ENCODE data around the gene AMN. TPM values are rescaled to one million over a fixed set of nuclear protein-coding genes. Genes with fewer than 3 reads are reported as not detected.
A peak's percentile ranks its signal among the peaks of the same experiment; 100 is the strongest.

AMN gene
- total RNA-seq, 2 experiments from 2014 or later = 0.35 to 5.6 TPM

DNA sequence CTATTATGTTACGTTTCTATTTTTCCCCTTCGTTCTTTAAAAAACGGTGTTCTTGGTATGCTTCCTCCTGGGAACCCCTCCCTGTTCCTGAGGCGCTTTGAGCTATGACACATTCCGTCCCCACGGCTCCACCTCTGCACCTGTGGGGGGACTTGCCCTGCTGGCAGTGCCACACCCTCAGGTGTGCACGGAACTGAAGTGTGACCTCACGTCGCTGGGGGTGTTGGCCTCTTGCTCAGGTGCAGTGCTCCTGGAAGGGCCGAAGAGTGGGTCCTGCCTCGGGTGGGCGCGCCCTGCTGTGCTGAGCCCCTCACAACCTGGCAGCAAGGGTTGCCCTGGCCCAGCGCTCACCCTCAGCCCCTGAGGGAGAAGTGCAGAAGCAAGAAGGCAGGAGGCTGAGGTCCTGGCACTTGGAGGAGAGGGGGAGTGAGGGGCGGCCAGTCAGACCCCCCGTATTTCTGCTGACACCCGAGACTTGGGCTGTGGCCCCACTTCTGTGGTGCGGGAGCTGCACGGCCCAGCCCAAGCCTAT is 4.9 kb downstream of the AMN start:
- Histone ChIP-seq H3K27ac (ENCODE audit: low read depth, low read length, poor library complexity, severe bottlenecking) (no peak overlapping the region), H3K4me3 (ENCODE audit: low read depth, low read length, poor library complexity, severe bottlenecking) (no peak overlapping the region), H3K4me1 (ENCODE audit: insufficient read depth, low read length, poor library complexity, severe bottlenecking) (peaks cover 8% of the 10 kb centered on the region), H2AFZ (ENCODE audit: low read length) (no peak overlapping the region), H3K9me3 (ENCODE audit: low read length) (no peaks in the 10 kb centered on the region), H3K9me2 (ENCODE audit: insufficient read depth, low read length) (no peaks in the 10 kb centered on the region), H3K79me2 (ENCODE audit: insufficient read depth, low read depth, low read length) (no peaks in the 10 kb centered on the region), H3K36me3 (ENCODE audit: insufficient read depth, low read length) (no peaks in the 10 kb centered on the region), H3K4me2 (ENCODE audit: low read length) (no peak overlapping the region), H4K20me1 (ENCODE audit: insufficient read depth, low read length) (no peaks in the 10 kb centered on the region)
- intact Hi-C loops (cut with micrococcal nuclease; ENCODE audit: unreplicated experiment) = no loop called here
- CTCF ChIA-PET (ENCODE audit: unreplicated experiment) = no interaction called here
- no TSS peak for BruUV-seq (replicated peaks)
- no peak for DNase-seq (ENCODE audit: low spot score)
- POLR2A ChIA-PET = interaction anchor here (1.0 kb wide), 1 partner anchor 13 kb away, joined by 3 read pairs; no protein-coding TSS in a partner anchor
- TF ChIP-seq, protein P1, sequence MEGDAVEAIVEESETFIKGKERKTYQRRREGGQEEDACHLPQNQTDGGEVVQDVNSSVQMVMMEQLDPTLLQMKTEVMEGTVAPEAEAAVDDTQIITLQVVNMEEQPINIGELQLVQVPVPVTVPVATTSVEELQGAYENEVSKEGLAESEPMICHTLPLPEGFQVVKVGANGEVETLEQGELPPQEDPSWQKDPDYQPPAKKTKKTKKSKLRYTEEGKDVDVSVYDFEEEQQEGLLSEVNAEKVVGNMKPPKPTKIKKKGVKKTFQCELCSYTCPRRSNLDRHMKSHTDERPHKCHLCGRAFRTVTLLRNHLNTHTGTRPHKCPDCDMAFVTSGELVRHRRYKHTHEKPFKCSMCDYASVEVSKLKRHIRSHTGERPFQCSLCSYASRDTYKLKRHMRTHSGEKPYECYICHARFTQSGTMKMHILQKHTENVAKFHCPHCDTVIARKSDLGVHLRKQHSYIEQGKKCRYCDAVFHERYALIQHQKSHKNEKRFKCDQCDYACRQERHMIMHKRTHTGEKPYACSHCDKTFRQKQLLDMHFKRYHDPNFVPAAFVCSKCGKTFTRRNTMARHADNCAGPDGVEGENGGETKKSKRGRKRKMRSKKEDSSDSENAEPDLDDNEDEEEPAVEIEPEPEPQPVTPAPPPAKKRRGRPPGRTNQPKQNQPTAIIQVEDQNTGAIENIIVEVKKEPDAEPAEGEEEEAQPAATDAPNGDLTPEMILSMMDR (conservative IDR thresholded peaks at IDR 0.05; ENCODE audit: low read length) = no peak
- no peak for TF ChIP-seq EZH2phosphoT487 (IDR thresholded peaks at IDR 0.05; ENCODE audit: borderline replicate concordance, low read depth, low read length)

GRCh38 chr14:102927878-102928411 is 5.5 kb downstream of the AMN start:
- intact Hi-C loops (cut with micrococcal nuclease; ENCODE audit: unreplicated experiment) = no loop called here
- Histone ChIP-seq H3K27ac (ENCODE audit: low read depth, low read length, poor library complexity, severe bottlenecking) (no peak overlapping the region), H3K4me1 (ENCODE audit: insufficient read depth, low read length, poor library complexity, severe bottlenecking) (peaks cover 8% of the 10 kb centered on the region), H3K4me2 (ENCODE audit: low read length) (peak overlapping the region; percentile 67), H3K9me3 (ENCODE audit: low read length) (no peaks in the 10 kb centered on the region), H2AFZ (ENCODE audit: low read length) (no peak overlapping the region), H3K4me3 (ENCODE audit: low read depth, low read length, poor library complexity, severe bottlenecking) (peak overlapping the region; percentile 47), H4K20me1 (ENCODE audit: insufficient read depth, low read length) (no peaks in the 10 kb centered on the region), H3K36me3 (ENCODE audit: insufficient read depth, low read length) (no peaks in the 10 kb centered on the region), H3K79me2 (ENCODE audit: insufficient read depth, low read depth, low read length) (no peaks in the 10 kb centered on the region), H3K9me2 (ENCODE audit: insufficient read depth, low read length) (no peaks in the 10 kb centered on the region)
- no TSS peak for BruUV-seq (replicated peaks)
- CTCF ChIA-PET (ENCODE audit: unreplicated experiment) = no interaction called here
- no peak for DNase-seq (ENCODE audit: low spot score)
- no peak for TF ChIP-seq EZH2phosphoT487 (IDR thresholded peaks at IDR 0.05; ENCODE audit: borderline replicate concordance, low read depth, low read length)
- TF ChIP-seq, protein P1 (conservative IDR thresholded peaks at IDR 0.05; ENCODE audit: low read length) = no peak
- POLR2A ChIA-PET = interaction anchor here (0.6 to 1.0 kb wide), 2 partner anchors 13 to 121 kb away, joined by 3 read pairs; no protein-coding TSS in a partner anchor
